Measurements from ENCODE around the gene NAT8L.

DNA sequence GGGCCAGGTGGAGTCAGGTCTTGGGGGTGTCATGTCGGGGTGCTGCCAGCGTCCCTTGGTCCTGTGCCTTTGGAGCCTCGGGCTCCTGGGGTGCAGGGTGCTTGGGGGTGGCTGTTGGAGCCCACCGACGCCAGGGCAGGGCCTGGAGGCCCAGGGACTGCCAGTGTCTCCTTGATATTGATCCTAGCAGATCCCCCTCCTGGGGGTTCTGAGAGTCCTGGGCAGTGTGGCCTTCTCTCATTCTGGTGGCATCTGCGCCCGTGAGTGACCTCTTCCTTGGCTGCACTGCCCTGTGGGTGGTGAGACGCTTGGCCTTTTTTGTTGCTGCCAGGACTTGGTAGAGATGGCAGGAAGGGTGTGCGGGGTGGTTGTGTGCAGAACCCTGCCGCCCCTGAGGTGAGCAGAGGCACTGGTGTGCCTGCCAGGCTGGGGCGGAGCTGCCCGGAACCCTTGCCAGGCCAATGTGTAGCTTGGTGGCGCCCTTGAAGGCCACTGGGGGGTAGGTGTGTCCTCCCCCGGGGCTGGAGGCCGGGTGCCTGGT is 7.0 kb downstream of the NAT8L start:
- TF ChIP-seq, protein P1, sequence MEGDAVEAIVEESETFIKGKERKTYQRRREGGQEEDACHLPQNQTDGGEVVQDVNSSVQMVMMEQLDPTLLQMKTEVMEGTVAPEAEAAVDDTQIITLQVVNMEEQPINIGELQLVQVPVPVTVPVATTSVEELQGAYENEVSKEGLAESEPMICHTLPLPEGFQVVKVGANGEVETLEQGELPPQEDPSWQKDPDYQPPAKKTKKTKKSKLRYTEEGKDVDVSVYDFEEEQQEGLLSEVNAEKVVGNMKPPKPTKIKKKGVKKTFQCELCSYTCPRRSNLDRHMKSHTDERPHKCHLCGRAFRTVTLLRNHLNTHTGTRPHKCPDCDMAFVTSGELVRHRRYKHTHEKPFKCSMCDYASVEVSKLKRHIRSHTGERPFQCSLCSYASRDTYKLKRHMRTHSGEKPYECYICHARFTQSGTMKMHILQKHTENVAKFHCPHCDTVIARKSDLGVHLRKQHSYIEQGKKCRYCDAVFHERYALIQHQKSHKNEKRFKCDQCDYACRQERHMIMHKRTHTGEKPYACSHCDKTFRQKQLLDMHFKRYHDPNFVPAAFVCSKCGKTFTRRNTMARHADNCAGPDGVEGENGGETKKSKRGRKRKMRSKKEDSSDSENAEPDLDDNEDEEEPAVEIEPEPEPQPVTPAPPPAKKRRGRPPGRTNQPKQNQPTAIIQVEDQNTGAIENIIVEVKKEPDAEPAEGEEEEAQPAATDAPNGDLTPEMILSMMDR (IDR thresholded peaks at IDR 0.05; ENCODE audit: insufficient read depth, low read length, poor library complexity, severe bottlenecking), result no peak
- TF ChIP-seq EZH2phosphoT487 (conservative IDR thresholded peaks at IDR 0.05; ENCODE audit: low read length), result no peak

All from SU-DHL-6 (cell line).